NCI-H128 (cell line): ENCODE data around the gene ACTN4.

Experiments used
- DNase-seq: peaks from one replicate; lab custom pipeline; 2025; ENCODE audit not compliant: unreplicated experiment; lab: John Stamatoyannopoulos, UW

Gene ACTN4

GRCh38 chr19:38676878-38677646 is 29.6 kb downstream of the ACTN4 start:
- DNase-seq = no peak

- no peak for DNase-seq
Observed at GRCh38 chr19:38678217-38678890, 30.9 kb downstream of the ACTN4 start.

GRCh38 chr19:38678891-38679494 is 31.5 kb downstream of the ACTN4 start:
- DNase-seq = no peak

- DNase-seq = no peak
Observed at GRCh38 chr19:38679839-38680238, 32.4 kb downstream of the ACTN4 start.

GRCh38 chr19:38682195-38682867 is 34.9 kb downstream of the ACTN4 start:
- DNase-seq = no peak

- no peak for DNase-seq
Observed at GRCh38 chr19:38682872-38683392, 35.5 kb downstream of the ACTN4 start.

- DNase-seq = no peak
Observed at GRCh38 chr19:38683393-38684077, 36.1 kb downstream of the ACTN4 start.

GRCh38 chr19:38684078-38684861 is 36.8 kb downstream of the ACTN4 start:
- no peak for DNase-seq

- no peak for DNase-seq
Observed at GRCh38 chr19:38684862-38685665, 37.6 kb downstream of the ACTN4 start.

GRCh38 chr19:38685666-38686529 is 38.4 kb downstream of the ACTN4 start:
- DNase-seq = no peak

- no peak for DNase-seq
Observed at GRCh38 chr19:38686530-38686888, 39.1 kb downstream of the ACTN4 start.

- DNase-seq = no peak
Observed at GRCh38 chr19:38687837-38688378, 40.5 kb downstream of the ACTN4 start.

- no peak for DNase-seq
Observed at GRCh38 chr19:38690146-38690545, 42.7 kb downstream of the ACTN4 start.

- no peak for DNase-seq
Observed at GRCh38 chr19:38690832-38691231, 43.4 kb downstream of the ACTN4 start.

GRCh38 chr19:38691938-38692457 is 44.5 kb downstream of the ACTN4 start:
- no peak for DNase-seq

GRCh38 chr19:38692458-38693379 is 45.3 kb downstream of the ACTN4 start:
- DNase-seq = no peak
